DND-41 (cell line): ENCODE results near the gene PML.

Experiments used
- ATAC-seq: fragments of 200-7000 bp; cut with Tn5 transposase; 3 replicates; pipeline ENCODE4 v1.9.1; 2021; ENCODE audit warnings: low read depth; ENCODE audit not compliant: insufficient read depth
- DNase-seq: peaks from one replicate; pipeline ENCODE4 v3.0.0-alpha.2; 2020
- H2AFZ ChIP-seq: 2 replicates; pipeline ENCODE4 v1.6.0; 2012; ENCODE audit warnings: low read depth, low read length
- H3K27ac ChIP-seq: 2 replicates; pipeline ENCODE4 v1.5.1; 2012; ENCODE audit warnings: low read length, inconsistent platforms
- H3K27me3 ChIP-seq: fragments of 200-600 bp; sonication (generic); 2 replicates; pipeline ENCODE4 v1.6.0; 2012; ENCODE audit warnings: low read length, mild to moderate bottlenecking, inconsistent platforms; ENCODE audit not compliant: insufficient read depth, poor library complexity
- H3K36me3 ChIP-seq: 2 replicates; pipeline ENCODE4 v1.5.1; 2012; ENCODE audit warnings: low read length, inconsistent platforms; ENCODE audit not compliant: insufficient read depth
- H3K4me1 ChIP-seq: 2 replicates; pipeline ENCODE4 v1.5.1; 2012; ENCODE audit warnings: mild to moderate bottlenecking, low read length; ENCODE audit not compliant: insufficient read depth
- H3K4me2 ChIP-seq: 2 replicates; pipeline ENCODE4 v1.6.0; 2012; ENCODE audit warnings: mild to moderate bottlenecking, moderate library complexity, low read length, inconsistent platforms; ENCODE audit not compliant: insufficient read depth
- H3K4me3 ChIP-seq, 2 experiments: fragments of 200-600 bp in 1 of 2; shearing (Covaris generic) in 1 of 2; 2 replicates each; pipeline ENCODE4 v1.5.1; 2012 to 2016; ENCODE audit warnings: inconsistent platforms in 2 of 2, low read length in 2 of 2, mild to moderate bottlenecking in 2 of 2, low read depth in 1 of 2, moderate library complexity in 1 of 2
- H3K79me2 ChIP-seq: 2 replicates; pipeline ENCODE4 v1.6.0; 2012; ENCODE audit warnings: low read length, inconsistent platforms; ENCODE audit not compliant: insufficient read depth
- H3K9ac ChIP-seq: 2 replicates; pipeline ENCODE4 v1.6.0; 2012; ENCODE audit warnings: low read depth, mild to moderate bottlenecking, inconsistent platforms, low read length, moderate library complexity
- H3K9me3 ChIP-seq: 2 replicates; pipeline ENCODE4 v1.5.1; 2012; ENCODE audit warnings: low read length, moderate library complexity, mild to moderate bottlenecking, inconsistent platforms; ENCODE audit not compliant: insufficient read depth, severe bottlenecking
- H4K20me1 ChIP-seq: 2 replicates; pipeline ENCODE4 v1.6.0; 2012; ENCODE audit warnings: low read length; ENCODE audit not compliant: insufficient read depth
- CTCF ChIP-seq: IDR thresholded peaks from 2 replicates; pipeline ENCODE4 v1.5.1; 2012; ENCODE audit warnings: borderline replicate concordance, low read length, moderate library complexity, mild to moderate bottlenecking; ENCODE audit not compliant: poor library complexity, severe bottlenecking; ENCODE audit errors: extremely low read depth
- EZH2 ChIP-seq: IDR thresholded peaks from 3 replicates; pipeline ENCODE4 v1.6.1; 2012; ENCODE audit warnings: borderline replicate concordance, low read depth, mild to moderate bottlenecking, moderate library complexity, low read length, inconsistent platforms; ENCODE audit not compliant: severe bottlenecking

Gene PML

DNA sequence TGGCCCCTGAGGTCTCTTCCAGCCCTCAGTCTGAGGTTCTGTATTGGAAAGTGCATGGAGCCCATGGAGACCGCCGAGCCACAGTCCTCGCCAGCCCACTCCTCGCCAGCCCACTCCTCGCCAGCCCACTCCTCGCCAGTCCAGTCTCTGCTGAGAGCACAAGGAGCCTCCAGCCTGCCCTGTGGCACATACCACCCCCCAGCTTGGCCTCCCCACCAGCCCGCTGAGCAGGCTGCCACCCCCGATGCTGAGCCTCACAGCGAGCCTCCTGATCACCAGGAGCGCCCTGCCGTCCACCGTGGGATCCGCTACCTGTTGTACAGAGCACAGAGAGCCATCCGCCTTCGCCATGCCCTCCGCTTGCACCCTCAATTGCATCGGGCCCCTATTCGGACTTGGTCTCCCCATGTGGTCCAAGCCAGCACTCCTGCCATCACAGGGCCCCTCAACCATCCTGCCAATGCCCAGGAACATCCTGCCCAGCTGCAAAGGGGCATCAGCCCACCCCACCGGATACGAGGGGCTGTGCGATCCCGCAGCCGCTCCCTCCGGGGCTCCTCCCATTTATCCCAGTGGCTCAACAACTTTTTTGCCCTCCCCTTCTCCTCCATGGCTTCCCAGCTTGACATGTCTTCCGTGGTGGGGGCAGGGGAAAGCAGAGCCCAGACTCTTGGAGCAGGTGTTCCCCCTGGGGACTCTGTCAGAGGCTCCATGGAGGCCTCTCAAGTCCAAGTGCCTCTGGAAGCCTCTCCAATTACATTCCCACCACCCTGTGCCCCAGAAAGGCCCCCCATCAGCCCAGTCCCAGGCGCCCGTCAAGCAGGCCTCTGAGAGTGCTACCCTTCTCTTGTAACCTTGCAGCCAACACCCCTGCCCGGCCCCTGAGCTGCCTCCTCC lies 40.9 kb downstream of the PML start:
- no peaks in the 10 kb centered on the region for H3K4me1 ChIP-seq
- H4K20me1 ChIP-seq: peaks cover 2% of the 10 kb centered on the region
- no peak overlapping the region for H3K4me2 ChIP-seq
- H3K9me3 ChIP-seq: no peaks in the 10 kb centered on the region
- H3K79me2 ChIP-seq: no peaks in the 10 kb centered on the region
- no peak overlapping the region for H3K9ac ChIP-seq
- H3K4me3 ChIP-seq: no peak overlapping the region
- no peak for DNase-seq
- H3K27ac ChIP-seq: no peak overlapping the region
- TF ChIP-seq EZH2 (no peak), CTCF (no peak)
- H2AFZ ChIP-seq: no peak overlapping the region
- no peak for ATAC-seq
- H3K27me3 ChIP-seq: no peaks in the 10 kb centered on the region
- peaks cover 46% of the 10 kb centered on the region for H3K36me3 ChIP-seq

DNA sequence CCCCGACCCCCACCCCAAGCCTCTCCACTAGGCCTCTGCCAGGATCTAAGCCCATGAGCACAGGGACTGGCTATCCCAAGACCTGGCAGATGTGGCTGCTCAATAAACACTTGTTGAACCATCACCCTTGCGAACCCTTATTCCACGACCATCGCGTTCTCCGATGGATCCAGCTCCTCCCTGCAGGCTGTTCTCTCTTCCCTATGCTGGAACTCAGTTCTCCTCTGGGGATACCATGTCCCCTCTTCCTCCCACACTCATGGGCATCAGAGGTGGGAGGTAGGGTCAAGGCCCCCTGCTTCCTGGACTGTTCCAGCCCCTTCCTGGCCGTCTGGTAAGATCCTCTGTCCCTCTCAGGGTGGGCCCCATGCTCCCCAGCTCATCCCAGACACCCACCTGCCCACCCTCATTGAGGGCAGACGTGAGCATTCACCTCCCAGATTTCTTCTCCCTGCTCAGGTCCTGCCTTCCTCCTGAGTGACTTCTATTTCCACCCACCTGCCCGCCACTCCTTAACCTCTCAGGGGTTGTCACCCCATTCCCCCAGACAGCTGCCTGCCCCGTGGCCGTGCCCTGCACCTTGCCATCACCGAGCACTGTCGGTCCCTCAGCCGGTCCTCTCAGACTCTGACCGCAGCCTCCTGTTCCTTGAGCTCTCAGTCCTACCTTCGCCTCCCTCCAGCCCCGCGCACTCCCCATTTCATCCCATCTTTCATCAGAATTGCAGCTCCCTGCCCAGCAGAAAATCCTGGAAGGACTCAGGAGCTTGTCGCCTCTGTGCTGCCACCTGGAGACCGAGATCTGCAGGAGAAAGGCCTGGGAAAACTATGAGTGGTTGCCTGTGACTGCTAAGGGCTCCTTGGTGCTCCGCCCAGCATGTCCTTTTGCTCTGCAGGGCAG lies 42.0 kb downstream of the PML start:
- Histone ChIP-seq H3K9ac (no peak overlapping the region), H3K27ac (no peak overlapping the region), H3K36me3 (peaks cover 46% of the 10 kb centered on the region), H3K9me3 (no peaks in the 10 kb centered on the region), H2AFZ (no peak overlapping the region), H3K4me3 (no peak overlapping the region), H3K79me2 (no peaks in the 10 kb centered on the region), H3K4me1 (no peaks in the 10 kb centered on the region), H3K27me3 (no peaks in the 10 kb centered on the region), H3K4me2 (no peak overlapping the region), H4K20me1 (peaks cover 2% of the 10 kb centered on the region)
- DNase-seq (peak; percentile 15), ATAC-seq (0 out of 3 replicates have a peak, but pooled peaks have one; percentile 19)
- peak; percentile 46 for TF ChIP-seq CTCF
- no peak for TF ChIP-seq EZH2

DNA sequence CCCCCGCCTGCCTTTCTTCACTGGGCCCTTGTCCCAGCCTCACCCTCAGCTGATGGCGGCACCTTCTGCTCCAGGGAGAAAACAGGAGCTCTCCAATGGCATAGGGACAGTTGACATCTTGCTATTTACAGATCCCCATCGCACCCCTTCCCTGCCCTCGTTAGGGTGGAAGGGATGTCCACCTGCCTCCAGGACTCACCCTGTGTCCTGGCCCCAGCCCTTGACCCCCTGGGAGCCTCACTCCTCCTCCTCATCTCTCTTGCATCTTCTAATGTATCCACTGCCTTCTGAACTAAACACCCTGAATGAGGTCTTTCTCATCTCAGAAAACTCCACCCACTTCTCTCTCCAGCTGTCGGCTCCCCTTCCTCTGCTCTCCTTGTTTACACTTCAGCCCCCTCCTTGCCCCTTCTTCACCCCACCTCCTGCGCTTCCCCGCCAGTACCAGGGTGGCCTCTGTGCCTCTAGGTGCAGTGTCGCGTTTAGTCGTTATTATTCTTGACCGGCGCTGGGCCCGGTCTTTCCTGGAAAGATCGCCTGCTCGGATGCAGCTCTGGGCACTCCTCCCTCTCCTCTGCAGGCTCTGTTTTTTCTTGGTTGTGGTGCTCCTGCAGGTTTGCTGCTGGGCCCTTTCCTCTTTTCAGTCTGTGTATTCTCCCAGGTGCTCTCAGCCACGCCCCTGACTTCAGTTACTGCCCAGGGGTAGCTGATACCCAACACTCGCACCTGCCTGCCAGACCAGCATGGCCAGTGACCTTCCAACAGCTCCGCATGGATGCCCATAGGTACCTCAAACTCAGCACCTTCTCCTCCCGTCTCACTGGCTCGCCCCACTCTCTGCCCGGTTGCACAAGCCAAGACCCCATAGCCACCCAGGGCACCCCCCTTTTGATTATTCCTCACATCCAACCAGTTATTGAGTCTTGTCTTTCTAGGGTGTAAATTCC lies 42.9 kb downstream of the PML start:
- ATAC-seq: no peak
- H3K4me2 ChIP-seq: no peak overlapping the region
- H3K79me2 ChIP-seq: no peaks in the 10 kb centered on the region
- H2AFZ ChIP-seq: no peak overlapping the region
- H3K4me1 ChIP-seq: no peaks in the 10 kb centered on the region
- TF ChIP-seq EZH2: no peak
- no peak for TF ChIP-seq CTCF
- no peak overlapping the region for H3K27ac ChIP-seq
- no peak for DNase-seq
- H3K9me3 ChIP-seq: no peaks in the 10 kb centered on the region
- H3K9ac ChIP-seq: no peak overlapping the region
- H3K4me3 ChIP-seq: no peak overlapping the region
- peaks cover 2% of the 10 kb centered on the region for H4K20me1 ChIP-seq
- H3K36me3 ChIP-seq: peaks cover 45% of the 10 kb centered on the region
- H3K27me3 ChIP-seq: no peaks in the 10 kb centered on the region
